SK-N-SH (cell line): Measurements from ENCODE around the gene PIH1D2.

Source experiments
- EP300 ChIP-seq, 2 experiments: IDR thresholded peaks; 2 replicates each; pipeline versions ENCODE4 v1.4.0 to v1.6.1; 2012; ENCODE audit warnings: borderline replicate concordance in 1 of 2, low read depth in 1 of 2, low read length in 1 of 2
- EZH2phosphoT487 ChIP-seq: fragments of 200-600 bp; sonication (generic); IDR thresholded peaks from 2 replicates; pipeline ENCODE4 v1.6.1; 2017; ENCODE audit warnings: low read depth, mixed run types, mild to moderate bottlenecking, antibody characterized with exemption, moderate library complexity, borderline replicate concordance
- FOXJ3 ChIP-seq: sonication (generic); formaldehyde crosslinking; IDR thresholded peaks from 2 replicates; pipeline ENCODE4 v1.5.1; 2020; ENCODE audit warnings: mild to moderate bottlenecking, missing genetic modification reagents
- FOXM1 ChIP-seq: IDR thresholded peaks from 2 replicates; pipeline ENCODE4 v1.4.0; 2012; ENCODE audit warnings: low read depth, mild to moderate bottlenecking
- JUND ChIP-seq: IDR thresholded peaks from 2 replicates; pipeline ENCODE4 v1.4.0; 2012
- MAX ChIP-seq: IDR thresholded peaks from 2 replicates; pipeline ENCODE4 v1.4.0; 2012; ENCODE audit warnings: low read depth
- POLR2AphosphoS5 ChIP-seq: IDR thresholded peaks from 2 replicates; pipeline ENCODE4 v1.6.1; 2012; ENCODE audit warnings: low read depth, low read length
- REST ChIP-seq: IDR thresholded peaks from 2 replicates; pipeline ENCODE4 v1.6.1; 2012; ENCODE audit warnings: mild to moderate bottlenecking, low read depth, low read length, moderate library complexity
- TAF1 ChIP-seq: IDR thresholded peaks from 2 replicates; pipeline ENCODE4 v1.6.1; 2012; ENCODE audit warnings: low read depth, mild to moderate bottlenecking, low read length, moderate library complexity, borderline replicate concordance
- TF ChIP-seq, protein P1 (sequence below): fragments of 200-600 bp; sonication (generic); IDR thresholded peaks from 2 replicates; pipeline ENCODE4 v1.6.1; 2017; ENCODE audit warnings: antibody characterized with exemption, mild to moderate bottlenecking, moderate library complexity
- TF ChIP-seq, protein P2 (sequence below): IDR thresholded peaks from 2 replicates; pipeline ENCODE4 v1.4.0; 2012; ENCODE audit warnings: low read depth, borderline replicate concordance

DNA sequence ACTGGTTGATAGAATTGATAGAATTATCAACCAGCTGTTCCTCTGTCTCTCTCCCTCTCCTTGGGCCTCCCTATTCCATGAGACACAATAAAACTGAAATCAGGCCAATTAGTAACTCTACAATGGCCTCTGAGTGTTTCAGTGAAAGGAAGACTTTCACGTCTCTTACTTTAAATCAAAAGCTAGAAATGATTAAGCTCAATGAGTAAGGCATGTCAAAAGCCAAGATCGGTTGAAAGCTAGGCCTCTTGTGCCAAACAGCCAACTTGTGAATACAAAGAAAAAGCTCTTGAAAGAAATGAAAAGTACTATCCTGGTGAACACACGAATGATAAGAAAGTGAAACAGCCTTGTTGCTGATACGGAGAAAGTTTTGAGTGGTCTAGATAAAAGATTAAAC, 16.6 kb downstream of the PIH1D2 start:
- TF ChIP-seq FOXJ3 (no peak), MAX (no peak), JUND (no peak), FOXM1 (no peak), EP300 (IDR thresholded peaks at IDR 0.05; ENCODE audit: borderline replicate concordance in 1 of 2, low read depth in 1 of 2, low read length in 1 of 2) (no peak), EZH2phosphoT487 (no peak), TAF1 (no peak), REST (no peak), POLR2AphosphoS5 (no peak)
- TF ChIP-seq, protein P1, sequence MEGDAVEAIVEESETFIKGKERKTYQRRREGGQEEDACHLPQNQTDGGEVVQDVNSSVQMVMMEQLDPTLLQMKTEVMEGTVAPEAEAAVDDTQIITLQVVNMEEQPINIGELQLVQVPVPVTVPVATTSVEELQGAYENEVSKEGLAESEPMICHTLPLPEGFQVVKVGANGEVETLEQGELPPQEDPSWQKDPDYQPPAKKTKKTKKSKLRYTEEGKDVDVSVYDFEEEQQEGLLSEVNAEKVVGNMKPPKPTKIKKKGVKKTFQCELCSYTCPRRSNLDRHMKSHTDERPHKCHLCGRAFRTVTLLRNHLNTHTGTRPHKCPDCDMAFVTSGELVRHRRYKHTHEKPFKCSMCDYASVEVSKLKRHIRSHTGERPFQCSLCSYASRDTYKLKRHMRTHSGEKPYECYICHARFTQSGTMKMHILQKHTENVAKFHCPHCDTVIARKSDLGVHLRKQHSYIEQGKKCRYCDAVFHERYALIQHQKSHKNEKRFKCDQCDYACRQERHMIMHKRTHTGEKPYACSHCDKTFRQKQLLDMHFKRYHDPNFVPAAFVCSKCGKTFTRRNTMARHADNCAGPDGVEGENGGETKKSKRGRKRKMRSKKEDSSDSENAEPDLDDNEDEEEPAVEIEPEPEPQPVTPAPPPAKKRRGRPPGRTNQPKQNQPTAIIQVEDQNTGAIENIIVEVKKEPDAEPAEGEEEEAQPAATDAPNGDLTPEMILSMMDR = no peak
- TF ChIP-seq, protein P2, sequence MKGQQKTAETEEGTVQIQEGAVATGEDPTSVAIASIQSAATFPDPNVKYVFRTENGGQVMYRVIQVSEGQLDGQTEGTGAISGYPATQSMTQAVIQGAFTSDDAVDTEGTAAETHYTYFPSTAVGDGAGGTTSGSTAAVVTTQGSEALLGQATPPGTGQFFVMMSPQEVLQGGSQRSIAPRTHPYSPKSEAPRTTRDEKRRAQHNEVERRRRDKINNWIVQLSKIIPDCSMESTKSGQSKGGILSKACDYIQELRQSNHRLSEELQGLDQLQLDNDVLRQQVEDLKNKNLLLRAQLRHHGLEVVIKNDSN = no peak
